Activated CD4-positive, alpha-beta T cell treated with anti-CD3 and anti-CD28 coated beads, Interleukin-2, amount 50 U/mL, for 24 hours (primary cell): Measurements from ENCODE around the gene ARHGEF10L.

ENCODE experiments used
- DNase-seq, 2 donors: peaks; one replicate each; pipeline ENCODE4 v3.0.0-alpha.2; 2020; ENCODE audit warnings: low read depth in 1 of 2, low spot score in 1 of 2

Gene ARHGEF10L

DNA sequence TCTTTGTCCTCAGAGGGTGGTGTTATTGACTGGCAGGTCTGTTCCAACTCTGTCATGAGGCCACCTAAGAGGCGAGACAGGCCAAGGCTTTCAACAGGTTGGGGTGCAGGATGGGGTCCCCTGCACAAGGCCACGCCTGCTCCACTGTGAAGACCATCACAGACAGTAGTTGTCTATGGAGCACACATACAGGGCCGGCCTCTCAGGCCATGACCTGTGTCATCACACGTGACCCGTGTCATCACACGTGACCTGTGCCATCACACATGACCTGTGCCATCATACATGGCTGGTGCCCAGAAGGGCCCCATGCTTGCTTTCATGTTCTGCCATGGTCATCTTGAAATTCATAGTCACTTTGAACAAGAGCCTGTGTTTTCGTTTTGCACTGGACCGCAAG lies 91.9 kb downstream of the ARHGEF10L start:
- DNase-seq: no peak

DNA sequence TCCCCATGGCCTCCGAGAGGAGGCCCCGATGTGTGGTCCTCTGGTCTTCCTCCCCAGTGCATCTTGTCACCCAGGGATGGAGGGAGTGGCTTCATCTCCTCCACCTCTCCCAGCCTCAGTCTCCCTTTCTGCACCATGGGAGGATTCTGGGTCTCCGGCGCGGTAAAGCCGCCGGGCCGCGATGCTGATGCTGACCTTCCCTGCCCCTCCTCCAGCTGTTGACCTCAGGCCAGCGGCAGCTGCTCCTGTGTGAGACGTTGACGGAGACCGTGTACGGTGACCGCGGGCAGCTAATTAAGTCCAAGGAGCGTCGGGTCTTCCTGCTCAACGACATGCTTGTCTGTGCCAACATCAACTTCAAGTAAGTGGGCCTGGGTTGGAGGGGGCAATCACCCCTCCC lies 92.6 kb downstream of the ARHGEF10L start:
- no peak for DNase-seq

- DNase-seq: no peak
Measured at GRCh38 chr1:17632541-17633184, 93.2 kb downstream of the ARHGEF10L start.

DNA sequence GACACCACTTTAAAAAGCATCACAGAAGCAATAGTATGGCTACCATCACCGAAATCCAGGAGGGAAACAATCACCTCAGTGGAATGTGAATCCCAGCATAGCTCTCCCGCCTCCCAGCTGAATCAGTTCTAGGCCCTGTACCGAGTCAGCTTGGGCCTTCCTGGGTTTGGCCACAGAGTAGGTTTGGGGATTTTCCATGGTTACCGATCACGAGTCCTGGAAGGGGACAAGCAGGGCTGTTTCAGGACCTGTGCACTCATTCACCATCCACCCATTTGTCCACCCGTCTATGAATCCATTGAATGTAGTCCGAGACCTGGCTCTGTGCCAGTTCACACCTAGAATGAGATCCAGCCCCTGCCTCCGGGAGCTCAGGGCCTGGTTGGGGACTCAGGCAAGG lies 94.2 kb downstream of the ARHGEF10L start:
- no peak for DNase-seq

DNA sequence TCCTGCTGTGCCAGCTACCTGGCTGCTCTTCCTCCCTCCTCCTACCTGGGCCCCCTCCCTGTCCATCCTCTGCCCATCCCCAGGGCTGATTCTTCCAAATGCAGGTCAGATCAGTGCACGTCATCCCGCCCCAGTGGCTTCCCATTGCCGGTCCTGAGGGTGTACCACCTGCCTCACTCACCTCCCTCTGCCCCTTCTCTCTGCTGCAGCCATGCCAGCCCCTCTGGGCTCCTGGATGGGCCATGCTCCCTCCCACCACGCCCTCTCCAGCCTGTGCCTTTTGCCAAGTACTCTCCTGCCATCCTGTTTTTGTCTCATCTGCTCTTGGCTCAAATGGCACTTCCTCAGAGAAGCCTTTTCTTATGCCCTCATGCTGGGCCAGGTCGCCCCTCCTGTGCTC lies 95.8 kb downstream of the ARHGEF10L start:
- no peak for DNase-seq

GRCh38 chr1:17635811-17636210 lies 96.3 kb downstream of the ARHGEF10L start:
- DNase-seq: no peak

- DNase-seq: no peak
Measured at GRCh38 chr1:17636612-17637011, 97.1 kb downstream of the ARHGEF10L start.

DNA sequence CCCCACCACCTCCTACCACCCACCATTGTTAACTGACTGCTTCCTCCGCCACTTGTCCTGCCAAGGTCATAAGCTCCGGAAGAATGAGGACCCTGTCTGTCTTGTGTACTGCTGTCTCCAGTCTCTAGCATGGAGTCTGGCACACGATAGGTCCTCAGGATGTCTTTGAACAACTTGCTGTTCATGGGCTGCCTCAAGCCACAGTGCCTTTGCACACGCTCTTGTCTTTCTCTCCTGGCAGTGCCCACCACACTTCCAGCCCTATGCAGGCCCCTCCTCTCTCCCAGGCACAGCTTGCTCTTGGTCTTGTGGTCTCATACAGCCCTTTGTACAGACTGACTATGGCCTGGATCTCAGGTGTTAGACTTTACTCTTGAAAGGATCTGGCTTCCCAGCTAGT lies 97.6 kb downstream of the ARHGEF10L start:
- no peak for DNase-seq

- no peak for DNase-seq
Measured at GRCh38 chr1:17639703-17640340, 100.3 kb downstream of the ARHGEF10L start.

DNA sequence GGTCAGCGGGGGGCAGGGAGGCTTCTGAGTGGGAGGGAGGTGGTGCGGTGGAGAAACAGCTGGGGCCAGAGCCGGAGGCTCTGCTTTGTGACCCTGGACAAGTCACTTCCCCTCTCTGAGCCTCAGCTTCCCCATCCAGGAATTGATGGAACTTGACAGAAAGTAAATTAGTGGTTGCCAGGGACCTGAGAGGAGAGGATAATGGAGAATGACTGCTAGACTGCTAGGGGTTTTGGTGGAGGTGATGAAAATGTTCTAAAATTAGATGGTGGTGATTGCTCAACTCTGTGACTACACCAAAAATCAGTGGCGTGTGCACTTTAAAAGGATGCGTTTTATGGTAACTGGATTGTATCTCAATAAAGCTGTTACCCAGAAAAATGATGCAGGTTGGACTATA lies 100.9 kb downstream of the ARHGEF10L start:
- no peak for DNase-seq

DNA sequence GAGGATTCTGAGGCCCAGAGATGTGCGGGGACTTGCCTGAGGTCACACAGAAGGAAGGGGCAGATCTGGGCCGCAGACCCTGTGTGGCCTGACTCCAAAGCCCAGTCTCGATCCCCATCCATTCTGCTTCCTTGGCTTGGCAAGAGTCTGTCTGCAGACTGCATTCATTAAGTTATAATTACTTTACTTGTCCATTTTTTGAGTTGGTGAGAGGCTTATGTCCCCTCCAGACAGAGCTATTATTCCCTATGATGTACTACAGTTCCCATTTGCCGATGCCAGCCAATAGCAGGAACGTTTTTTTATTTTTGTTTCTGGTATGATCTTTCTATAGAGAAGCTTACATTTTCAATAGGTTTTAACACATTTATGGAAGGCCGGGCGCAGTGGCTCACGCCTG lies 101.5 kb downstream of the ARHGEF10L start:
- DNase-seq: no peak

- DNase-seq: no peak
Measured at GRCh38 chr1:17642169-17642568, 102.7 kb downstream of the ARHGEF10L start.

- DNase-seq: no peak
Measured at GRCh38 chr1:17642943-17643342, 103.4 kb downstream of the ARHGEF10L start.

DNA sequence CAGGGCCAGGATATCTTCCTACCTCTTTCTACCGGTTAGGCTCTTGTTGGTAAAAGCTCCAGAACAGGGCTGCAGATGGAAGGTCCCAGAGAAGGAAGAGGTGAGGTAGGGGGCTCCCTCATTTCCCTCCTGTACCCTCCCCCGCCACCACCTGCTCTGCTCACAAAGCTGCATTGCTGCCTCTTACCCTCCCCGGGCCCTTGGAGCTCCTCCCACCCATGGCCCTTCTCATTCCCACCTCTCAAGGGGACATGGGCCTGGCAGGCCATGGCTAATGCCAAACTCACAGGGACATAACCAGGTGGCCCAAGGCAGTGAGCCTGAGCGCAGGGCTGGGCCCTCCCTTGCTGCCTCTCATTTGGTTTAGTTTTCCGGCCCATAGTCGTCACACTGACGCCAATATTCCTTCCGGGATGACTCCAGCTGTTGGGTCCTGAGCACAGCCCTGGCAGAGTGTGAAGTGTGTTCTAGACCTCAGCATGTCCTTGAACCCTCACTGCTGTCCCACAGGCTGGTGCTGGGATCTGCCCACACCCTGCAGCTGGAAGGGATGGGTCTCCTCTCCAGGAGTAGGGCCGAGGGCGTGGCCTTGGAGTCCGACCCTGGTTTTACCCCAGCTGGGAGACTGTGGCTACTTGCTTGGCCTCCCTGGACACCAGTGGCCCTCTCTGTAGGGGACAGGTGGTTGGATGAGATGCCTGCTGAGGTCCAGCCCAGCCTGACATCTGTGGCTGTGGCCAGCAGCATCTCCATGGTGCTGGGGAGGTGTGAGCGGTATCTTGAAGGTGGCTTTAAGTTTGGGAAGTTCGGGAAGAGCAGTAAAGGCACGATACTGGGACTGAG lies 104.6 kb downstream of the ARHGEF10L start:
- no peak for DNase-seq

DNA sequence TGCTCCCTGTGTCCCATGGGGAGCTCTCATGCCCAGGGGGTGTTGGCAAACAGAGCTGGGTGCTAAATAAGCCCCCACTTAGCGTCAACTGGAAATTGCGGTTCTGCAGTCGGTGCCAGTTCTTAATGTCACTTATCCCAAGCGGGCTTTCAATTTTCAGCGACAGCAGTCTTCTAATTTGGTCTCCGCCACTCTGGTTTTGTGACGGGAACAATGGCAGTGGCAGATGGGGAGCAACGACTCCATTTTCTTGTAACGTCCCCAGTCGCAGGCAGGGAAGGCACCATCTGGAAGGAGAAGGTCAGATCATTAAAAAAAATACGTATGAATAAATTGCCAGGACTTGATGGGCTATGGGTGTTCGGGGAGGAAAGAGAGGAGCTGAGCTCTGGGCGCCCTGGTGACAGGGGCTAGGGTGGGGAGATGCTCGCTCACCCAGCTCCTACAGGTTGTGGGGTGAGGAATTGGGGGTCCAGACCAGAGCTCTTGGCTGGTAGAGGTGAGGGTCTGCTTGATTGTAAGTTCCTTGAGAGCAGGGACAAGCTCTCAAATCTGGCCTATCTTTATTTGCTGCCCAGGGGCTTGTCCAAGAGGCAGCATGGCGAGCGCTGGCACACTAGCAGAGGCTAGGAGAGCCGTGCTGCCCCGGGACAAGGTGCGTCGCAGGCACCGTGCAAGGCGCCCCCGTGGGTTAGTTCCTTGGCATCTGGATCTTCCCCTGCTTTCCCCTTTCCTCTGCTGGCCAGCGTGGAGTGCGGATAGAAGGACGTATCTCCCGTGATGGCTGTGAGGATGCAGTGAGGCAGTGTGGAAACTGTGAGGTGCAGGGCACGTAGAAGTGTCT lies 105.8 kb downstream of the ARHGEF10L start:
- DNase-seq: no peak

DNA sequence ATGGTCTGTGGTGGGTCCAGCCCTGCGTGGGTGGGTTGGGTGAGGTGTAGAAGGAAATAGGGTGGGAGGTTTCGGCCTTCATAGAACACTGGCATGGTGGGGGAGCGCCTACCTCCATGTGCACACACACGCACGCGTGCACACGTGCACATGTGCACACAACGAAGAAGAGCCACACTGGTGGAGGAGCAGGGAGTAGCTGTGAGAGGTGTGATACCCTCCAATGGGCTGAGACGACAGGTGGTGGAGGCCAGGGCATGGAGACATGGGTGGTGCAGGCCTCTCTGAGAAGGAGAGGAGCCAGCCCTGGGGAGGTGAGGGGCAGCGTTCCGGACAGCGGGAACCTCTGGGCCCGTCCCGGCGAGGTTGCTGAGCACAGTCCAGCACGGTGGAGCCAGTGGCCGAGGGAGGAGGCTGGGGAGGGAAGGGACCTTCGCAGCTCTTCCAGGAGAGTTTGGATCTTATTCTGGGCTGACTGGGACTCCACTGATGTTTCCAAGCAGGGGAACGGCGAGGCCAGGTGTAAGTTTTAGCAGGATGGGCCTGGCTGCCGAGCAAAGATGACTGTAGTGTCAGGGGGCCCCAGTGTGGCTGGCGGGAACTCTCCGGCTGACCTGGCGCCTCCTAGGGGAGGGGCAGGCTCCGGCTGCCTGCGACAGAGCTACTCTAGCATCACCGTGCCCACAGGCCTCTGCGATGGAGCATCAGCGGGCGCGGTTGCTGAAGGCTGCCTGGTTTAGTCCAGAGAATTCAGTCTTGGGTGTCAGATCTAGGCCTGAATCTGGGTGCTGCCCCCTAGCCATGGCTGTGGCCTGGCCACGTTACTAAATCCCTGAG lies 107.2 kb downstream of the ARHGEF10L start:
- no peak for DNase-seq

DNA sequence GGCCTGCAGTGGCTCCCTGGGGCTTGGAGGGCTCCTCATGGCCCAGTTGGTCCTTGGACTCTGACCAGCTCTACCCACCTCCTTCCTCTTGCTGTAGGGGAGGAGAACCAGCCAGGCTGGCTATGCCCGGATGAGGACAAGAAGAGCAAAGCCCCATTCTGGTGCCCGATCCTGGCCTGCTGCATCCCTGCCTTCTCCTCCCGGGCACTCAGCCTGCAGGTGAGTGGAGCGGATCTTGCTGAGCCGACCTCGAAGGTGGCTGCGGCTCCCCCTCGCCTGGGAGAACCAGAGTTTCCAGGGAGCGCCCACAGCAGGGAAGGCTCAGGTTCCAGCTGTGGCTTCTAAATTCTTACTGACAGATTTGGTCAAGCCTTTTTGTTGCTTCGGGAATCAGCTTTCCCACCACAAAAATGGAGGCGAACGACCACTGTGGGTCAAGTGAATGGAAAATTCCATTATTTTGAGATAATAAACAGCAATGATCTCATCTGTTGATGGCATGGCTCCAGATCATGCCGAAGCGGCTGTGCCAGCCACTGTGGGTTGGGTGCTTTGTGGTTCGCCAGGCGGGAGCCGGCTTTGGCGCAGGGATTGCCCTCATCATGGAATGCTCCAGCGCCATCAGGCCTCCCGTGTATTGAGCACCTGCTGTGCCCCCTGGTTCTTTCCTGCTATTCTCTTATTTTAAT lies 109.1 kb downstream of the ARHGEF10L start:
- DNase-seq: no peak

GRCh38 chr1:17649371-17650106 lies 110.0 kb downstream of the ARHGEF10L start:
- no peak for DNase-seq

- no peak for DNase-seq
Measured at GRCh38 chr1:17653276-17653675, 113.8 kb downstream of the ARHGEF10L start.
